Activated CD8-positive, alpha-beta T cell treated with anti-CD3 and anti-CD28 coated beads for 36 hours (primary cell): ENCODE results near the gene PAM16. TPM values are rescaled to one million over a fixed set of nuclear protein-coding genes. Genes with fewer than 3 reads are reported as not detected.

Experiments
- ATAC-seq: fragments of 200-7000 bp; cut with Tn5 transposase; one replicate; pipeline ENCODE4 v1.10.0; 2021; ENCODE audit warnings: mild to moderate bottlenecking, moderate library complexity
- CTCF ChIA-PET: fragments of 350-600 bp; sonication (Branson Sonifier 250); formaldehyde crosslinking; loops from one replicate; lab custom pipeline; 2021; ENCODE audit warnings: antibody characterized with exemption; lab: Charles Lee
- POLR2A ChIA-PET: fragments of 350-600 bp; sonication (Branson Sonifier 250); formaldehyde crosslinking; loops from one replicate; lab custom pipeline; 2021; ENCODE audit warnings: antibody characterized with exemption; lab: Charles Lee
- DNase-seq: peaks from one replicate; pipeline ENCODE4 v3.0.0-alpha.2; 2020
- H3K27ac Mint-ChIP-seq: one replicate; pipeline ENCODE4 v1.8.0; 2021; ENCODE audit warnings: mild to moderate bottlenecking, mixed read lengths
- H3K27me3 Mint-ChIP-seq: one replicate; pipeline ENCODE4 v1.8.0; 2021; ENCODE audit warnings: mixed read lengths
- H3K36me3 Mint-ChIP-seq: one replicate; pipeline ENCODE4 v1.8.0; 2021; ENCODE audit warnings: low read depth, mixed read lengths
- H3K4me1 Mint-ChIP-seq: one replicate; pipeline ENCODE4 v1.8.0; 2021; ENCODE audit warnings: low read depth, mixed read lengths
- H3K4me3 Mint-ChIP-seq: one replicate; pipeline ENCODE4 v1.8.0; 2021; ENCODE audit warnings: mild to moderate bottlenecking, moderate library complexity, mixed read lengths
- H3K9me3 Mint-ChIP-seq: one replicate; pipeline ENCODE4 v1.8.0; 2021; ENCODE audit warnings: mixed read lengths
- CTCF ChIP-seq: fragments of 200-600 bp; IDR thresholded peaks from one replicate; pipeline ENCODE4 v1.8.0; 2022; ENCODE audit warnings: antibody characterized with exemption, mild to moderate bottlenecking
- intact Hi-C: fragments of 100-400 bp; cut with micrococcal nuclease; formaldehyde crosslinking; loops from one replicate; pipeline ENCODE4 v1.10.0; 2022
- total RNA-seq, 2 experiments: library from RNA; stranded (reverse); gene quantifications; one replicate each; pipeline ENCODE4 v1.2.3, GENCODE V29; 2021

Gene PAM16
- total RNA-seq, 2 experiments from 2014 or later: 65.9 to 70.1 TPM

- ChIA-PET POLR2A (no interaction called here), CTCF (no interaction called here)
- Mint-ChIP-seq H3K27ac (no peak overlapping the region), H3K4me3 (peak overlapping the region; percentile 79), H3K27me3 (peaks cover 16% of the 10 kb centered on the region), H3K4me1 (peaks cover 16% of the 10 kb centered on the region), H3K9me3 (no peaks in the 10 kb centered on the region), H3K36me3 (no peaks in the 10 kb centered on the region)
- TF ChIP-seq CTCF: peak; percentile 38
- ATAC-seq: no peak
- DNase-seq: peak; percentile 35
- intact Hi-C loops: no loop called here
Measured at GRCh38 chr16:4313563-4314531, 37.3 kb downstream of the PAM16 start.

- peaks cover 11% of the 10 kb centered on the region for H3K27me3 Mint-ChIP-seq
- DNase-seq (peak; percentile 78), ATAC-seq (no peak)
- no peak overlapping the region for H3K4me3 Mint-ChIP-seq
- intact Hi-C loops: no loop called here
- peak; percentile 57 for TF ChIP-seq CTCF
- H3K36me3 Mint-ChIP-seq: peaks cover 21% of the 10 kb centered on the region
- peaks cover 36% of the 10 kb centered on the region for H3K4me1 Mint-ChIP-seq
- ChIA-PET CTCF (interaction anchor here (1.2 to 5.2 kb wide), 11 partner anchors 9 to 94 kb away, joined by 4 to 23 read pairs (median 7); no protein-coding TSS in a partner anchor), POLR2A (interaction anchor here (1.9 to 2.0 kb wide), 2 partner anchors 23 to 39 kb away, joined by 5 to 7 read pairs; no protein-coding TSS in a partner anchor)
- peaks cover 4% of the 10 kb centered on the region for H3K9me3 Mint-ChIP-seq
- no peak overlapping the region for H3K27ac Mint-ChIP-seq
Measured at GRCh38 chr16:4309833-4310266, 41.3 kb downstream of the PAM16 start.

GRCh38 chr16:4309102-4309832 is 41.9 kb downstream of the PAM16 start:
- CTCF ChIA-PET: interaction anchor here (0.8 to 5.2 kb wide), 14 partner anchors 9 to 94 kb away, joined by 4 to 23 read pairs (median 6); no protein-coding TSS in a partner anchor
- intact Hi-C loops: no loop called here
- H3K36me3 Mint-ChIP-seq: peaks cover 21% of the 10 kb centered on the region
- H3K4me1 Mint-ChIP-seq: peaks cover 32% of the 10 kb centered on the region
- ATAC-seq: no peak
- peaks cover 4% of the 10 kb centered on the region for H3K9me3 Mint-ChIP-seq
- DNase-seq: no peak
- H3K4me3 Mint-ChIP-seq: no peak overlapping the region
- H3K27ac Mint-ChIP-seq: peak overlapping the region; percentile 42
- POLR2A ChIA-PET: interaction anchor here (1.9 to 2.0 kb wide), 2 partner anchors 23 to 38 kb away, joined by 5 to 7 read pairs; no protein-coding TSS in a partner anchor
- peaks cover 6% of the 10 kb centered on the region for H3K27me3 Mint-ChIP-seq
- no peak for TF ChIP-seq CTCF

GRCh38 chr16:4307215-4308037 is 43.7 kb downstream of the PAM16 start:
- H3K4me1 Mint-ChIP-seq: peaks cover 29% of the 10 kb centered on the region

More at GRCh38 chr16:4307215-4308037, 43.7 kb downstream of the PAM16 start:
- ATAC-seq (peak; percentile 94), DNase-seq (peak; percentile 97)
- no peaks in the 10 kb centered on the region for H3K27me3 Mint-ChIP-seq
- intact Hi-C loops: no loop called here
- peaks cover 24% of the 10 kb centered on the region for H3K36me3 Mint-ChIP-seq
- H3K27ac Mint-ChIP-seq: peak overlapping the region; percentile 96
- peak overlapping the region; percentile 84 for H3K4me3 Mint-ChIP-seq
- CTCF ChIA-PET: interaction anchor here (0.8 to 5.2 kb wide), 9 partner anchors 8 to 96 kb away, joined by 3 to 23 read pairs (median 8); partner anchors contain the start of gene GLIS2
- TF ChIP-seq CTCF: no peak
- peaks cover 4% of the 10 kb centered on the region for H3K9me3 Mint-ChIP-seq
- POLR2A ChIA-PET: interaction anchor here (1.0 to 1.9 kb wide), 7 partner anchors 10 to 304 kb away, joined by 3 to 12 read pairs (median 4); partner anchors contain the start of genes CORO7 and TFAP4
